ENCODE measurements around the gene CLASRP. TPM values are rescaled to one million over a fixed set of nuclear protein-coding genes. Genes with fewer than 3 reads are reported as not detected.

CLASRP gene
- total and polyA plus RNA-seq, 9 of the 15 experiments (the other 6 are each of a cell fraction or from before 2014, with no cell fraction given) = 0.94 to 86.3 (median 44.0) TPM

GRCh38 chr19:45030825-45031224 lies 8.0 kb upstream of the CLASRP start:
- ChIA-PET CTCF (ENCODE audit: low intra/inter-chr PET ratio) (no interaction called here), POLR2A (no interaction called here)
- H3K27ac ChIP-seq (ENCODE audit: extremely low read depth, low read depth, low read length) = no peak overlapping the region
- peak; percentile 51; the same call in 1 of the 2 replicates for TF ChIP-seq ZBTB33 (CRISPR knock-in tag; IDR thresholded peaks at IDR 0.05)
- peak; percentile 16 for TF ChIP-seq ZFP36 (IDR thresholded peaks at IDR 0.05; ENCODE audit: low read depth, low read length, partially characterized antibody)
- TF ChIP-seq IFI16 (CRISPR knock-in tag; IDR thresholded peaks at IDR 0.05) = no peak
- TF ChIP-seq RBM25 (IDR thresholded peaks at IDR 0.05; ENCODE audit: low read depth, low read length, severe bottlenecking) = peak; percentile 78
- intact Hi-C loops (cut with micrococcal nuclease) (no loop called here), in situ Hi-C loops (cut with MboI) (no loop called here)
- H2AFZ ChIP-seq (ENCODE audit: low read depth, low read length) = no peak overlapping the region
- no peaks in the 10 kb centered on the region; a peak in 1 of 5 replicates for H3K27me3 ChIP-seq (ENCODE audit: control insufficient read depth in 2 of 2, insufficient read depth in 2 of 2, low read length in 2 of 2)
- WGBS (ENCODE audit: insufficient coverage, low coverage, missing lambda C conversion rate) = 56% methylated on average over 6 of the region's 6 CpGs
- H3K4me1 ChIP-seq (replicated peaks in 1 of 2; ENCODE audit: control insufficient read depth in 2 of 2, insufficient read depth in 2 of 2, low read length in 2 of 2) = peaks cover 0 to 13% of the 10 kb centered on the region in 2 experiments; a peak in 3 of 5 replicates
- no peaks in the 10 kb centered on the region for H4K20me1 ChIP-seq (replicated peaks; ENCODE audit: control insufficient read depth, insufficient read depth, low read length)
- H3K4me2 ChIP-seq (ENCODE audit: insufficient read depth, low read length) = no peak overlapping the region
- FAIRE-seq (no peak), DNase-seq (ENCODE audit: extremely low read depth in 1 of 4, low spot score in 3 of 4) (no peak), ATAC-seq (no peak)
- H3K36me3 ChIP-seq (ENCODE audit: control insufficient read depth, insufficient read depth, low read length) = no peaks in the 10 kb centered on the region
- peaks cover 7% of the 10 kb centered on the region for H3K9me3 ChIP-seq (replicated peaks; ENCODE audit: control insufficient read depth, insufficient read depth, low read depth, low read length)
- no peak overlapping the region for H3K4me3 ChIP-seq
- no peaks in the 10 kb centered on the region for H3K9me1 ChIP-seq (ENCODE audit: control insufficient read depth, insufficient read depth, low read length)
- no peak overlapping the region for H3K9ac ChIP-seq (ENCODE audit: insufficient read depth in 1 of 2, low read depth in 2 of 2, low read length in 2 of 2)
- H3K79me2 ChIP-seq (ENCODE audit: control insufficient read depth, insufficient read depth, low read length) = no peaks in the 10 kb centered on the region
- BruUV-seq (replicated peaks) = no TSS peak
